B cell (primary cell): ENCODE results near the gene RUNDC1. TPM values are rescaled to one million over a fixed set of nuclear protein-coding genes. Genes with fewer than 3 reads are reported as not detected.

Experiments
- ATAC-seq: fragments of 200-7000 bp; cut with Tn5 transposase; one replicate; pipeline ENCODE4 v1.10.0; 2021; ENCODE audit warnings: low read depth, mild to moderate bottlenecking, moderate number of reproducible peaks, moderate library complexity
- CTCF ChIA-PET: fragments of 350-600 bp; sonication (Branson Sonifier 250); formaldehyde crosslinking; loops from one replicate; lab custom pipeline; 2021; ENCODE audit warnings: antibody characterized with exemption, inconsistent platforms; lab: Charles Lee
- POLR2A ChIA-PET: fragments of 350-600 bp; sonication (Branson Sonifier 250); formaldehyde crosslinking; loops from one replicate; lab custom pipeline; 2021; ENCODE audit warnings: antibody characterized with exemption; lab: Charles Lee
- DNase-seq: peaks from one replicate; pipeline ENCODE4 v3.0.0; 2013
- H2AFZ ChIP-seq: 2 replicates; pipeline ENCODE4 v1.6.1; 2012; ENCODE audit warnings: mild to moderate bottlenecking, low read depth, low read length; ENCODE audit not compliant: insufficient read depth, poor library complexity, severe bottlenecking
- H3K27ac ChIP-seq, 2 donors: 1 replicate in 1 of 2; 2 replicates in 1 of 2; pipeline ENCODE4 v1.5.1; 2012 to 2013; ENCODE audit warnings: low read length in 2 of 2, mild to moderate bottlenecking in 2 of 2, moderate library complexity in 1 of 2
- H3K27me3 ChIP-seq, 4 experiments: fragments of 200-600 bp in 1 of 4; sonication (generic) in 1 of 4; replicated peaks in 1 of 4; 1 replicate in 2 of 4; 2 replicates in 2 of 4; pipeline versions ENCODE4 v1.6.1 to v1.7.0; 2013 to 2016; ENCODE audit warnings: low read length in 3 of 4, mild to moderate bottlenecking in 2 of 4, mixed read lengths in 1 of 4, moderate library complexity in 1 of 4; ENCODE audit not compliant: insufficient read depth in 4 of 4, control insufficient read depth in 3 of 4; ENCODE audit errors: control extremely low read depth in 1 of 4
- H3K36me3 ChIP-seq, 2 experiments: replicated peaks in 1 of 2; 1 replicate in 1 of 2; 2 replicates in 1 of 2; pipeline versions ENCODE4 v1.6.1 to v1.7.1; 2013; ENCODE audit warnings: low read length in 1 of 2; ENCODE audit not compliant: insufficient read depth in 2 of 2, control insufficient read depth in 1 of 2; ENCODE audit errors: control extremely low read depth in 1 of 2, extremely low read depth in 1 of 2
- H3K4me1 ChIP-seq, 2 donors: fragments of 200-600 bp in 1 of 2; sonication (generic) in 1 of 2; 1 replicate in 1 of 2; 2 replicates in 1 of 2; pipeline versions ENCODE4 v1.5.1 to v1.6.1; 2013 to 2017; ENCODE audit warnings: low read length in 2 of 2; ENCODE audit not compliant: control insufficient read depth in 2 of 2, insufficient read depth in 2 of 2
- H3K4me2 ChIP-seq: replicated peaks from 2 replicates; pipeline ENCODE3; 2012; ENCODE audit warnings: mild to moderate bottlenecking, low read depth, low read length; ENCODE audit not compliant: poor library complexity, severe bottlenecking
- H3K4me3 ChIP-seq, 5 experiments: fragments of 200-600 bp in 1 of 5; sonication (generic) in 1 of 5; 1 replicate in 3 of 5; 2 replicates in 2 of 5; pipeline versions ENCODE4 v1.5.1 to v1.7.0; 2011 to 2016; ENCODE audit warnings: low read length in 4 of 5, mild to moderate bottlenecking in 4 of 5, low read depth in 2 of 5, control low read depth in 1 of 5, moderate library complexity in 1 of 5; ENCODE audit not compliant: insufficient read depth in 1 of 5; ENCODE audit errors: control extremely low read depth in 1 of 5, extremely low read depth in 1 of 5
- H3K79me2 ChIP-seq: fragments of 200-600 bp; sonication (generic); one replicate; pipeline ENCODE4 v1.6.0; 2016; ENCODE audit warnings: low read length; ENCODE audit not compliant: control insufficient read depth, insufficient read depth
- H3K9ac ChIP-seq: fragments of 200-600 bp; sonication (generic); 2 replicates; pipeline ENCODE4 v1.6.1; 2017; ENCODE audit warnings: mild to moderate bottlenecking, low read length, moderate library complexity
- H3K9me3 ChIP-seq, 3 donors: one replicate each; pipeline versions ENCODE4 v1.6.1 to v1.7.1; 2013; ENCODE audit warnings: low read length in 2 of 3; ENCODE audit not compliant: control insufficient read depth in 2 of 3, insufficient read depth in 1 of 3; ENCODE audit errors: control extremely low read depth in 1 of 3
- H4K20me1 ChIP-seq: 2 replicates; pipeline ENCODE4 v1.6.0; 2012; ENCODE audit warnings: mild to moderate bottlenecking, low read length; ENCODE audit not compliant: insufficient read depth, control insufficient read depth, poor library complexity, severe bottlenecking
- H3K27ac Mint-ChIP-seq: one replicate; pipeline ENCODE4 v1.8.0; 2021; ENCODE audit warnings: mixed read lengths
- H3K27me3 Mint-ChIP-seq: one replicate; pipeline ENCODE4 v1.8.0; 2021; ENCODE audit warnings: mixed read lengths
- H3K4me1 Mint-ChIP-seq: one replicate; pipeline ENCODE4 v1.8.0; 2021; ENCODE audit warnings: mixed read lengths
- H3K4me3 Mint-ChIP-seq: one replicate; pipeline ENCODE4 v1.8.0; 2021; ENCODE audit warnings: mixed read lengths
- H3K9me3 Mint-ChIP-seq: one replicate; pipeline ENCODE4 v1.8.0; 2022; ENCODE audit warnings: mixed read lengths; ENCODE audit not compliant: insufficient read depth
- CTCF ChIP-seq: fragments of 200-600 bp; IDR thresholded peaks from one replicate; pipeline ENCODE4 v1.8.0; 2022; ENCODE audit warnings: antibody characterized with exemption, mild to moderate bottlenecking
- EZH2 ChIP-seq: IDR thresholded peaks from 2 replicates; pipeline ENCODE4 v1.6.1; 2012; ENCODE audit warnings: borderline replicate concordance, low read depth, mild to moderate bottlenecking, moderate library complexity, low read length; ENCODE audit not compliant: insufficient read depth, poor library complexity, severe bottlenecking
- WGBS: methylation state at CpG from one replicate; pipeline ENCODE4 v1.1.5; 2013; ENCODE audit warnings: missing lambda C conversion rate; ENCODE audit not compliant: insufficient coverage; 5-methylcytosine and 5-hydroxymethylcytosine counted together
- intact Hi-C: fragments of 100-400 bp; cut with micrococcal nuclease; formaldehyde crosslinking; loops from one replicate; pipeline ENCODE4 v1.10.0; 2022
- polyA plus RNA-seq: library from polyadenylated mRNA; depleted of rRNA; stranded (reverse); fragments of >200 nt; gene quantifications from 2 replicates; pipeline ENCODE4 v1.2.3, GENCODE V29; 2012
- total RNA-seq, 2 donors: library from RNA; stranded (reverse); fragments of 120-200 nt in 1 of 2; gene quantifications; 1 replicate in 1 of 2; 2 replicates in 1 of 2; pipeline versions ENCODE4 v1.2.3 to v1.2.4, GENCODE V29; 2013 to 2022

The RUNDC1 gene
- total and polyA plus RNA-seq, 2 donors (not counting 1 experiment from before 2014, with no cell fraction given) = 14.6 to 43.7 TPM

- Histone ChIP-seq H3K27me3 (no peaks in the 10 kb centered on the region), H4K20me1 (no peaks in the 10 kb centered on the region), H3K4me3 (no peak overlapping the region), H3K9me3 (no peaks in the 10 kb centered on the region), H2AFZ (no peak overlapping the region), H3K4me2 (no peak overlapping the region), H3K4me1 (no peaks in the 10 kb centered on the region), H3K9ac (no peak overlapping the region), H3K27ac (no peak overlapping the region), H3K36me3 (no peaks in the 10 kb centered on the region), H3K79me2 (no peaks in the 10 kb centered on the region)
- DNase-seq (no peak), ATAC-seq (no peak)
- H3K9me3 Mint-ChIP-seq = no peaks in the 10 kb centered on the region
- TF ChIP-seq EZH2 = no peak
- TF ChIP-seq CTCF = no peak
- WGBS = no CpG with 5 or more reads among the region's 3 CpGs
- H3K27me3 Mint-ChIP-seq = no peaks in the 10 kb centered on the region
- ChIA-PET CTCF (interaction anchor here (0.8 kb wide), 1 partner anchor 26 kb away, joined by 3 read pairs; the partner anchor contains the start of gene IFI35), POLR2A (no interaction called here)
- H3K4me3 Mint-ChIP-seq = no peak overlapping the region
- H3K4me1 Mint-ChIP-seq = no peaks in the 10 kb centered on the region
- no peak overlapping the region for H3K27ac Mint-ChIP-seq
- intact Hi-C loops = no loop called here
These were observed 51.3 kb downstream of the RUNDC1 start for GRCh38 chr17:43031666-43032065.

- no peak overlapping the region for H3K27ac Mint-ChIP-seq
- no peak overlapping the region for H2AFZ ChIP-seq
- TF ChIP-seq CTCF (no peak), EZH2 (no peak)
- H3K36me3 ChIP-seq = no peaks in the 10 kb centered on the region
- DNase-seq (no peak), ATAC-seq (no peak)
- no peak overlapping the region for H3K9ac ChIP-seq
- no peaks in the 10 kb centered on the region for H3K4me1 ChIP-seq
- H3K27me3 Mint-ChIP-seq = no peaks in the 10 kb centered on the region
- no peak overlapping the region for H3K4me3 ChIP-seq
- H3K79me2 ChIP-seq = no peaks in the 10 kb centered on the region
- WGBS = 80% methylated on average over 4 of the region's 12 CpGs
- H3K27ac ChIP-seq = no peak overlapping the region
- no peaks in the 10 kb centered on the region for H3K9me3 Mint-ChIP-seq
- no peaks in the 10 kb centered on the region for H4K20me1 ChIP-seq
- H3K4me3 Mint-ChIP-seq = no peak overlapping the region
- no peak overlapping the region for H3K4me2 ChIP-seq
- H3K27me3 ChIP-seq = no peaks in the 10 kb centered on the region
- POLR2A ChIA-PET = no interaction called here
- intact Hi-C loops = no loop called here
- no peaks in the 10 kb centered on the region for H3K9me3 ChIP-seq
- H3K4me1 Mint-ChIP-seq = no peaks in the 10 kb centered on the region
- CTCF ChIA-PET = no interaction called here
These were observed 53.9 kb downstream of the RUNDC1 start for GRCh38 chr17:43033948-43034881.
